Ovary (tissue), 3 donors: ENCODE data around the gene SLC43A2.

Experiments
- EP300 ChIP-seq: sonication (generic); formaldehyde crosslinking; IDR thresholded peaks from one replicate; pipeline ENCODE4 v1.6.1; 2017; ENCODE audit warnings: antibody characterized with exemption
- POLR2A ChIP-seq: fragments of 450-650 bp; IDR thresholded peaks from one replicate; pipeline ENCODE4 v1.6.1; 2017; ENCODE audit warnings: antibody characterized with exemption, mild to moderate bottlenecking, moderate library complexity
- TF ChIP-seq, protein P1 (sequence below), 3 donors: fragments of 450-650 bp in 2 of 3; fragments of 200-600 bp in 1 of 3; IDR thresholded peaks; one replicate each; pipeline versions ENCODE4 v1.5.1 to v1.8.0; 2016 to 2022; ENCODE audit warnings: antibody characterized with exemption in 3 of 3, mild to moderate bottlenecking in 1 of 3
- donor health status: DM: no; HTN: no; CAD: no.

DNA sequence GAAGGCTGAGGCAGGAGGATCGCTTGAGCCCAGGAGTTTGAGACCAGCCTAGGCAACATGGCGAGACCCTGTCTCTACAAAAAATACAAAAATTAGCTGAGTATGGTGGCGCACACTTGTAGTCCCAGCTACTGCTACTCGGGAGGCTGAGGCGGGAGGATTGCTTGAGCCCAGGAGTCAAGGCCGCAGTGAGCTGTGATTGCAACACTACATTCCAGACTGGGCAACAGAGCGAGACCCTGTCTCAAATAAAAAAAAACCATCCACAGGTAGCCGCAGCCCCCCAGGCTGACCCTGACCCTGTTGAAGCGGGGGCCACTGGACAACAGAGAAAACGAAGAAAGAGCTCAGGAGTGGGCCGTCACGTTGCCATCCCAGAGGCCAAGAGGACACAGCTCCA, 4.0 kb downstream of the SLC43A2 start:
- TF ChIP-seq, protein P1, sequence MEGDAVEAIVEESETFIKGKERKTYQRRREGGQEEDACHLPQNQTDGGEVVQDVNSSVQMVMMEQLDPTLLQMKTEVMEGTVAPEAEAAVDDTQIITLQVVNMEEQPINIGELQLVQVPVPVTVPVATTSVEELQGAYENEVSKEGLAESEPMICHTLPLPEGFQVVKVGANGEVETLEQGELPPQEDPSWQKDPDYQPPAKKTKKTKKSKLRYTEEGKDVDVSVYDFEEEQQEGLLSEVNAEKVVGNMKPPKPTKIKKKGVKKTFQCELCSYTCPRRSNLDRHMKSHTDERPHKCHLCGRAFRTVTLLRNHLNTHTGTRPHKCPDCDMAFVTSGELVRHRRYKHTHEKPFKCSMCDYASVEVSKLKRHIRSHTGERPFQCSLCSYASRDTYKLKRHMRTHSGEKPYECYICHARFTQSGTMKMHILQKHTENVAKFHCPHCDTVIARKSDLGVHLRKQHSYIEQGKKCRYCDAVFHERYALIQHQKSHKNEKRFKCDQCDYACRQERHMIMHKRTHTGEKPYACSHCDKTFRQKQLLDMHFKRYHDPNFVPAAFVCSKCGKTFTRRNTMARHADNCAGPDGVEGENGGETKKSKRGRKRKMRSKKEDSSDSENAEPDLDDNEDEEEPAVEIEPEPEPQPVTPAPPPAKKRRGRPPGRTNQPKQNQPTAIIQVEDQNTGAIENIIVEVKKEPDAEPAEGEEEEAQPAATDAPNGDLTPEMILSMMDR (IDR thresholded peaks at IDR 0.05), result no peak
- no peak for TF ChIP-seq POLR2A
- TF ChIP-seq EP300, result no peak
